Urinary bladder (tissue), 4 donors: ENCODE measurements around the gene FBXW7. TPM values are rescaled to one million over a fixed set of nuclear protein-coding genes. Genes with fewer than 3 reads are reported as not detected.
A peak's percentile ranks its signal among the peaks of the same experiment; 100 is the strongest.

ENCODE experiments used
- DNase-seq: peaks from one replicate; pipeline ENCODE4 v3.0.0-alpha.2; 2015; ENCODE audit errors: extremely low spot score
- H3K27ac ChIP-seq: one replicate; pipeline ENCODE4 v1.5.1; 2013; ENCODE audit warnings: low read depth, mild to moderate bottlenecking, moderate library complexity
- H3K36me3 ChIP-seq: one replicate; pipeline ENCODE4 v1.6.1; 2013; ENCODE audit warnings: mild to moderate bottlenecking, moderate library complexity; ENCODE audit not compliant: insufficient read depth
- H3K4me1 ChIP-seq: one replicate; pipeline ENCODE4 v1.6.1; 2013; ENCODE audit warnings: mild to moderate bottlenecking, moderate library complexity; ENCODE audit not compliant: insufficient read depth
- H3K4me3 ChIP-seq: one replicate; pipeline ENCODE4 v1.5.1; 2013; ENCODE audit warnings: low read depth, low read length
- WGBS: extraction: QIAGEN DNeasy Blood & Tissue Kit; methylation state at CpG from one replicate; pipeline ENCODE4 v1.1.7; 2013; 5-methylcytosine and 5-hydroxymethylcytosine counted together
- polyA plus RNA-seq: library from polyadenylated mRNA; stranded (reverse); fragments of 200-250 nt; gene quantifications from one replicate; pipeline ENCODE4 v1.2.3, GENCODE V29; 2013
- total RNA-seq: library from RNA; depleted of rRNA; stranded (reverse); fragments of >200 nt; gene quantifications from one replicate; pipeline ENCODE4 v1.2.3, GENCODE V29; 2014
- donor health status: healthy with polysubstance abuse.
- donor health status: healthy.

The FBXW7 gene
- total and polyA plus RNA-seq, 2 donors, result 7.9 to 101 TPM

- WGBS, result 68% methylated on average over 3 of the region's 3 CpGs
- Histone ChIP-seq H3K36me3 (no peaks in the 10 kb centered on the region), H3K27ac (no peak overlapping the region), H3K4me1 (no peaks in the 10 kb centered on the region), H3K4me3 (no peak overlapping the region)
- no peak for DNase-seq
These were observed 127.2 kb downstream of the FBXW7 start for GRCh38 chr4:152408514-152409327.

- no peak overlapping the region for H3K4me3 ChIP-seq
- 98% methylated on average over 3 of the region's 3 CpGs for WGBS
- no peak overlapping the region for H3K27ac ChIP-seq
- no peak for DNase-seq
- H3K4me1 ChIP-seq, result no peaks in the 10 kb centered on the region
- no peaks in the 10 kb centered on the region for H3K36me3 ChIP-seq
These were observed 134.5 kb downstream of the FBXW7 start for GRCh38 chr4:152401424-152401823.

DNA sequence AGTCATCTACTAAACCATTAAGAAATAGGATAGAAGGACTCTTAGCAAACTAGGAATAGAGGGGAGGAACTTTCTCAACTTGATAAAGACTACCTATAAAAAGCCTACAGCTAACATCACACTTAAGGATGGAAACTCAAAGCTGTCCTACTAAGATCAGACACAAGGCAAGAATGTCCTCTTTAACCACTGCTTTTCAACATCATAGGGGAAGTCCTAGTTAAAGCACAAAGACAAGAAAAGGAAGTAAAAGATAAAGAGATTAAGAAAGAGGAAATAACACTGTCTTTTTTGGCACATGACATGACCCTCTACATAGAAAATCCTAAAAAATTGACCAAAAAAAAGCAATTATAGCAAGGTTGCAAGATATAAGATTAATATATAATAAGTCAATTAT is 136.6 kb downstream of the FBXW7 start:
- Histone ChIP-seq H3K36me3 (no peaks in the 10 kb centered on the region), H3K4me3 (no peak overlapping the region), H3K27ac (no peak overlapping the region), H3K4me1 (no peaks in the 10 kb centered on the region)
- DNase-seq, result no peak

GRCh38 chr4:152398060-152398459 is 137.8 kb downstream of the FBXW7 start:
- no peak overlapping the region for H3K27ac ChIP-seq
- no peak for DNase-seq
- no peak overlapping the region for H3K4me3 ChIP-seq
- H3K4me1 ChIP-seq, result no peaks in the 10 kb centered on the region
- H3K36me3 ChIP-seq, result no peaks in the 10 kb centered on the region
- WGBS, result 84% methylated on average over 1 of the region's 1 CpG

GRCh38 chr4:152394791-152395190 is 141.1 kb downstream of the FBXW7 start:
- Histone ChIP-seq H3K36me3 (no peaks in the 10 kb centered on the region), H3K27ac (no peak overlapping the region), H3K4me1 (no peaks in the 10 kb centered on the region), H3K4me3 (no peak overlapping the region)
- 92% methylated on average over 4 of the region's 4 CpGs for WGBS
- no peak for DNase-seq

DNA sequence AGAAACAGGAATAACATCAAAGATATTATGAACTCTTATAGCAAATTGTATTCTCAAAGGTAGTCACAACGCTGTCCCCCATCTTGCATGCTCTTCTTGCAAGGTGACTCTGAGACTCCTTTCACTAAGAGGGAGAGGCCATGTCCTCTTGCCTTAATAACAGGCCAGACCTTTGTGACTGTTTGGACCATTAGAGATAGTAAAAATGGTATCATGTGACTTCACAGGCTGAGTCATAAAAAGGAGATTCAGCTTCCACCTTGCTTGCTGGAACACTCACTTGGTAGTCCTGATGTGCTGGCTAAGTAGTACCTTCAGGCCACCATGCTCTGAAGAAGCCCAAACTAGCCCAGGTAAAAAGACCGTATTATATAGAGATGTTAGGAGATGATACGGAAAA is 143.8 kb downstream of the FBXW7 start:
- DNase-seq, result no peak
- H3K4me1 ChIP-seq, result no peaks in the 10 kb centered on the region
- no peak overlapping the region for H3K4me3 ChIP-seq
- no peak overlapping the region for H3K27ac ChIP-seq
- H3K36me3 ChIP-seq, result no peaks in the 10 kb centered on the region
- 98% methylated on average over 3 of the region's 3 CpGs for WGBS

DNA sequence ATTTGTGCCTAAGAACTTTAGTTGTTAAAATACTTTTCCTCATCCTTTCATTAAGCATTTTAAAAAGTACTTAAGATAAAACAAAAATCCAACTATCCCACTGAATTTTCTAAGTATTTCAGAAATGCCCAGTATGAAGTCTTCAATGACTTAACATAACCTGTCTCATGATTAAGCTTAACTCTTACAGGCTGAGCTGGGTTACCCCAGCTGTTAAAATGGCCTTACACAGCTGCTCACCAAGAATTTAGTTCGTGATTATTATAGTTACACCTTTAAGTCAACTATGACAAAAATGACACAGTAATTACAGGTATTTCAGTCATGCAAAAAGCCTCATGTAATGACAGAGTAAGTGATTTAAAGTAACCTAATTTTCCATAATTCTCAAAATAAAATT is 145.7 kb downstream of the FBXW7 start:
- 88% methylated on average over 1 of the region's 1 CpG for WGBS
- no peak for DNase-seq
- Histone ChIP-seq H3K4me1 (no peaks in the 10 kb centered on the region), H3K27ac (no peak overlapping the region), H3K4me3 (no peak overlapping the region), H3K36me3 (no peaks in the 10 kb centered on the region)

GRCh38 chr4:152389359-152389758 is 146.5 kb downstream of the FBXW7 start:
- H3K4me3 ChIP-seq, result no peak overlapping the region
- no peak overlapping the region for H3K27ac ChIP-seq
- 93% methylated on average over 2 of the region's 2 CpGs for whole genome bisulfite sequencing
- no peak for DNase-seq
- H3K4me1 ChIP-seq, result no peaks in the 10 kb centered on the region
- no peaks in the 10 kb centered on the region for H3K36me3 ChIP-seq

DNA sequence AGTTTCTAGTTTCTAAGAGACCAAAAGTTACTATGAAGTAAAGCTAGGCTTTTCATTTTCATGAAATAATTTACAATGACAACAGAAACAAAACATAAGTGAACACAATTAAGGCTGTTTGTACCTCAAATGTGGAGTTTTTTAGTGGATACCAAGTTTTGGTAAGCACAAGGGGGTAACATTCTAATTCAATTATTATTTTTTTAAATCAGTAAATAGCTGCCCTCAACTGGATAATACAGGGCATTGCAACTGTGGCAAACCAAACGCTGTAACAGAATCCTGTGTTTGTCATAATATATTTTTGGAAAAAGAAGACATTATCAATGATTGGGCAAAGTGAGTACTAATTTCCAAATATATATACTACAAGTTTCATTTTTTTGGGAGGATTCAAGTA is 150.3 kb downstream of the FBXW7 start:
- no peak for DNase-seq
- Histone ChIP-seq H3K27ac (no peak overlapping the region), H3K4me1 (no peaks in the 10 kb centered on the region), H3K36me3 (no peaks in the 10 kb centered on the region), H3K4me3 (no peak overlapping the region)
- 16% methylated on average over 1 of the region's 1 CpG for WGBS

DNA sequence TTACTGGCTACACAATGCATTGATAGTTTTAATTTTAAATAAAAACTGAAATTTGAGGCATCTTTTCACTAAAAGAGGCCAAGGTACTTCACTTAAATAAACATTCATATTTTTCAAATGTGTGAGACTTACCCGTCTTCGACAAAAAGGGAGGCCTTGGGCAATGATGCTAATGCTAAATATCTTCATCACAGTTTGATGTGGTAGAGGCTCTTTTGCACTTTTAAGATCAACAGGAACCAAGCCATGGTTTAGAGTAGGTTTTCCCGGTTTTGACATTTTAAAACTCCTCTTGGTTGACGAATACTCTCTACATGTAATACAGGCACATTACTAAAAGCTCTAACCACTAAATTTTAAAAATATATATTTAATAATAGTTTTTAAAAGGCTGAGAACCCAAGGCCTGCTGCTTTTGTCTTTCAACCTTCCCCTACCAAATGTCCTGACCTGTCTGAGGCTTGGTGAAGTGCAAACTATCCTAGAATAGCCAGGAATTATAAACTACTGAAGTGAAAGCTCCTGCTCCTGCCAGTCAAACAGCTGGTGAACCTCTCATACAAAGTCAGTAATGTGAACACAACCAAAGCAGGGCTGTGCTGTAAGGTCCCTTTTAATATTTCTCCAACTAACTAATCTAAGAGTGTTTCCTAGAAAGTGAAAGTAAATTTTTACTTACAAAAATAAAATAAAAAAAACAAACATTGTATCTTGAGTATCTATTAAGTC is 153.7 kb downstream of the FBXW7 start:
- H3K4me1 ChIP-seq, result no peaks in the 10 kb centered on the region
- 70% methylated on average over 4 of the region's 4 CpGs for WGBS
- peak overlapping the region; percentile 4 for H3K4me3 ChIP-seq
- H3K36me3 ChIP-seq, result no peaks in the 10 kb centered on the region
- no peak for DNase-seq
- peak overlapping the region; percentile 38 for H3K27ac ChIP-seq

- H3K4me3 ChIP-seq, result no peak overlapping the region
- H3K4me1 ChIP-seq, result no peaks in the 10 kb centered on the region
- H3K27ac ChIP-seq, result no peak overlapping the region
- no peak for DNase-seq
- 96% methylated on average over 2 of the region's 2 CpGs for WGBS
- no peaks in the 10 kb centered on the region for H3K36me3 ChIP-seq
These were observed 155.0 kb downstream of the FBXW7 start for GRCh38 chr4:152380919-152381318.

DNA sequence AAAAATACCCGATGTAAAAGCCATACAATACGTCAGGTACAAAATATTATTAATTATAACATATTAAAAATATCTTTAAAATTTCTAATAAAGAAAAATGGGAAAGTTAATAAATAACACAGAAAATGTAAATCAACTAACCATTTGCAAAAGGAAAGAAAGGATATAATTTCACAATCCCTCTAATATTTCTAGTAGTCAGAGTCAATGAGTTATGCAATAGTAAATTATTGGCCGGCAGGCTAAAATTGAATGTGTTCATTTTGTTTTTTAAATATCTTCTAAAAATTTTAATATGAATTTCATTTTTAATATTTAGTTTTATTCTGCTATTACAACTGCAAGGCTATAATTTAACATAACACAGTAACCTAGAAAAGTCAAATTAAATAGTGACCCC is 155.7 kb downstream of the FBXW7 start:
- WGBS, result 93% methylated on average over 3 of the region's 3 CpGs
- Histone ChIP-seq H3K36me3 (no peaks in the 10 kb centered on the region), H3K4me3 (no peak overlapping the region), H3K27ac (no peak overlapping the region), H3K4me1 (no peaks in the 10 kb centered on the region)
- no peak for DNase-seq

- Histone ChIP-seq H3K4me1 (no peaks in the 10 kb centered on the region), H3K27ac (no peak overlapping the region), H3K4me3 (no peak overlapping the region), H3K36me3 (no peaks in the 10 kb centered on the region)
- no peak for DNase-seq
- 67% methylated on average over 3 of the region's 3 CpGs for WGBS
These were observed 161.1 kb downstream of the FBXW7 start for GRCh38 chr4:152374606-152375285.

GRCh38 chr4:152374153-152374552 is 161.7 kb downstream of the FBXW7 start:
- WGBS, result 75% methylated on average over 1 of the region's 1 CpG
- Histone ChIP-seq H3K36me3 (no peaks in the 10 kb centered on the region), H3K27ac (no peak overlapping the region), H3K4me1 (no peaks in the 10 kb centered on the region), H3K4me3 (no peak overlapping the region)
- DNase-seq, result no peak
